Measurements from ENCODE around the gene KCNJ1. TPM values are rescaled to one million over a fixed set of nuclear protein-coding genes. Genes with fewer than 3 reads are reported as not detected.

Gene KCNJ1
- total and polyA plus RNA-seq, 2 of the 8 experiments (the other 6 are each of a cell fraction or from before 2014, with no cell fraction given), result 0.17 to 0.23 TPM

DNA sequence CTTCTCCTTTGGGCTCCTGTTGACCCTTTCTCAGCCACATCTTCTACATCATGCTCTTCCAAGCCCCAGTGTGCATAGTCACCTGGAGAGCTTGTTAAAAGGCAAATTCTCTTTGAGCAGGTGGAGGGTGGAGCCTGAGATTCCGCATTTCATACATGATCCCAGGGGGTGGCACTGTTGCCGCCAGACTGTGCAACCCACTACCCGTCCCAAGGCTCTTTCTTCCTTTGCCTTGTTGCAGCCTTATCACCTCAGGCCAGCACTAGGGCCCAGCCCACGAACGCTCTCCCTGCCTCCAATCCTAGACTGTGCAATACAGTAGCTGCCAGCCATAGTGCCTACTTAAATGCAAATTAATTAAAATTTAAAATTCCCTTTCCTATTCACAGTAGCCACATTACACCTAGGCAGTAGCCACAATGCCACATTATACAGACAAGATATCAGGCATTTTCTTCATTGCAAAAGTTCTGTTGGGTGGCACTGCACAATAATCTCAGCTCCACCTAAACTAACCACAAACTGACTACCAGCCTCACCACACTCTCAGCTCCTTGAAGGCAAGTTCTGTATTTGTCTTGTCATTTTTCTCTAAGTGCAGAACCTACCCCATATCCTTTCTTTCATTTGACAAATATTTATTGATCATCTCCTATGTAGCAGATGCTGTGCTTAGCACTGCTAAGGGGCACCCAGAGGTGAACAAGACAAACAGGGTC is 19.5 kb upstream of the KCNJ1 start:
- H3K9ac ChIP-seq (replicated peaks in 1 of 4; ENCODE audit: extremely low read depth in 1 of 4, low read depth in 3 of 4, low read length in 3 of 4), result no peak overlapping the region
- peaks cover 31 to 62% (median 52%) of the 10 kb centered on the region in 4 experiments for H3K27me3 ChIP-seq (replicated peaks in 1 of 4; ENCODE audit: control insufficient read depth in 3 of 4, extremely low read depth in 1 of 4, insufficient read depth in 3 of 4, low read length in 3 of 4)
- no peaks in the 10 kb centered on the region for H3K36me3 ChIP-seq (ENCODE audit: control insufficient read depth in 2 of 4, insufficient read depth in 4 of 4, low read length in 3 of 4)
- 58% methylated on average over 5 of the region's 5 CpGs; no CpG with 5 or more reads in 1 of the 2 experiments for WGBS, 2 experiments (ENCODE audit: extremely low coverage in 1 of 2, insufficient coverage in 1 of 2, insufficient read length in 1 of 2, insufficient replicate concordance in 2 of 2, low coverage in 1 of 2, low lambda C conversion rate in 2 of 2, missing lambda C conversion rate in 1 of 2)
- no peak overlapping the region for H2BK15ac ChIP-seq (ENCODE audit: low read length)
- H4K5ac ChIP-seq (ENCODE audit: insufficient read length, low read depth, low read length), result no peak overlapping the region
- no peak overlapping the region for H3K4me2 ChIP-seq (ENCODE audit: insufficient read depth in 1 of 2, low read depth in 2 of 2, low read length in 2 of 2)
- H2BK120ac ChIP-seq (replicated peaks; ENCODE audit: low read depth, low read length), result no peak overlapping the region
- H3K79me1 ChIP-seq (ENCODE audit: low read depth, low read length), result no peaks in the 10 kb centered on the region
- no peaks in the 10 kb centered on the region for H3K9me3 ChIP-seq (ENCODE audit: insufficient read depth in 2 of 2, low read depth in 1 of 2, low read length in 1 of 2)
- no peak overlapping the region for H2BK12ac ChIP-seq (ENCODE audit: low read depth, low read length)
- no peak overlapping the region for H2AFZ ChIP-seq (ENCODE audit: low read length)
- ChIA-PET POLR2A (ENCODE audit: partially characterized antibody) (interaction anchor here (1.3 kb wide), 1 partner anchor 70 kb away, joined by 4 read pairs; no protein-coding TSS in a partner anchor), CTCF (ENCODE audit: partially characterized antibody) (interaction anchor here (0.8 to 13.1 kb wide), 17 partner anchors 13 to 118 kb away, joined by 3 to 473 read pairs (median 6); partner anchors contain the start of gene TP53AIP1)
- DNase-seq (ENCODE audit: low read depth in 1 of 2, low spot score in 2 of 2) (no peak), FAIRE-seq (no peak)
- H4K91ac ChIP-seq (replicated peaks; ENCODE audit: insufficient read length, low read length), result no peak overlapping the region
- no peak overlapping the region for H3K27ac ChIP-seq (ENCODE audit: low read depth, low read length)
- H3K56ac ChIP-seq (replicated peaks; ENCODE audit: insufficient read length, low read depth, low read length), result no peak overlapping the region
- H2BK5ac ChIP-seq (ENCODE audit: low read depth, low read length), result no peak overlapping the region
- no peak overlapping the region for H3K14ac ChIP-seq (ENCODE audit: insufficient read length)
- no peaks in the 10 kb centered on the region for H3K79me2 ChIP-seq (ENCODE audit: control insufficient read depth in 1 of 2, insufficient read depth in 2 of 2, low read length in 2 of 2)
- H3K4ac ChIP-seq (replicated peaks; ENCODE audit: insufficient read length, low read depth, low read length), result no peak overlapping the region
- peaks cover 0 to 3% of the 10 kb centered on the region in 2 experiments for H4K20me1 ChIP-seq (replicated peaks in 1 of 2; ENCODE audit: control insufficient read depth in 1 of 2, insufficient read depth in 2 of 2, low read length in 2 of 2)
- no peak overlapping the region for H2AK5ac ChIP-seq (ENCODE audit: low read depth, low read length)
- no peak overlapping the region for H3K23ac ChIP-seq (ENCODE audit: insufficient read length)
- no peak overlapping the region for H4K8ac ChIP-seq (ENCODE audit: extremely low read depth, insufficient read depth, low read length)
- H2BK20ac ChIP-seq (ENCODE audit: low read length), result no peak overlapping the region
- peaks cover 7% of the 10 kb centered on the region for H3K23me2 ChIP-seq (ENCODE audit: low read depth, low read length)
- peaks cover 2 to 11% (median 6%) of the 10 kb centered on the region in 4 experiments; a peak in 6 of 7 replicates for H3K4me1 ChIP-seq (replicated peaks in 1 of 4; ENCODE audit: control insufficient read depth in 3 of 4, insufficient read depth in 4 of 4, low read length in 3 of 4)
- H3K4me3 ChIP-seq (ENCODE audit: extremely low read depth in 1 of 4, insufficient read depth in 2 of 4, low read depth in 3 of 4, low read length in 4 of 4), result no peak overlapping the region
- peak; percentile 26 to 39 for TF ChIP-seq RAD21 (IDR thresholded peaks at IDR 0.05 in 1 of 2, conservative IDR thresholded peaks at IDR 0.05 in 1 of 2; ENCODE audit: low read depth in 2 of 2, low read length in 2 of 2)
- TF ChIP-seq GTF2F1 (IDR thresholded peaks at IDR 0.05; ENCODE audit: borderline replicate concordance, low read depth, low read length), result no peak
- TF ChIP-seq, protein P1, sequence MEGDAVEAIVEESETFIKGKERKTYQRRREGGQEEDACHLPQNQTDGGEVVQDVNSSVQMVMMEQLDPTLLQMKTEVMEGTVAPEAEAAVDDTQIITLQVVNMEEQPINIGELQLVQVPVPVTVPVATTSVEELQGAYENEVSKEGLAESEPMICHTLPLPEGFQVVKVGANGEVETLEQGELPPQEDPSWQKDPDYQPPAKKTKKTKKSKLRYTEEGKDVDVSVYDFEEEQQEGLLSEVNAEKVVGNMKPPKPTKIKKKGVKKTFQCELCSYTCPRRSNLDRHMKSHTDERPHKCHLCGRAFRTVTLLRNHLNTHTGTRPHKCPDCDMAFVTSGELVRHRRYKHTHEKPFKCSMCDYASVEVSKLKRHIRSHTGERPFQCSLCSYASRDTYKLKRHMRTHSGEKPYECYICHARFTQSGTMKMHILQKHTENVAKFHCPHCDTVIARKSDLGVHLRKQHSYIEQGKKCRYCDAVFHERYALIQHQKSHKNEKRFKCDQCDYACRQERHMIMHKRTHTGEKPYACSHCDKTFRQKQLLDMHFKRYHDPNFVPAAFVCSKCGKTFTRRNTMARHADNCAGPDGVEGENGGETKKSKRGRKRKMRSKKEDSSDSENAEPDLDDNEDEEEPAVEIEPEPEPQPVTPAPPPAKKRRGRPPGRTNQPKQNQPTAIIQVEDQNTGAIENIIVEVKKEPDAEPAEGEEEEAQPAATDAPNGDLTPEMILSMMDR (IDR thresholded peaks at IDR 0.05; ENCODE audit: control extremely low read depth in 1 of 3, insufficient read depth in 1 of 3, low read depth in 1 of 3, low read length in 3 of 3), result peak; percentile 26 to 38 (median 38); a peak in 3 of 4 replicates
- TF ChIP-seq POLR2AphosphoS5 (IDR thresholded peaks at IDR 0.05; ENCODE audit: low read depth, low read length), result no peak
- no peak for TF ChIP-seq JUN (IDR thresholded peaks at IDR 0.05; ENCODE audit: low read depth, low read length)
- no peak overlapping the region for H3K18ac ChIP-seq (ENCODE audit: extremely low read depth, low read length)

Data from H1 (cell line).